GM18502 (cell line): ENCODE measurements around the gene MIPEP.

Experiments used
- ATAC-seq: cut with Tn5 transposase; IDR thresholded peaks from one replicate; pipeline ENCODE4 v1.9.1; 2021; ENCODE audit warnings: mild to moderate bottlenecking; ENCODE audit not compliant: unreplicated experiment, poor library complexity

MIPEP gene

GRCh38 chr13:23695711-23696464 lies 193.3 kb downstream of the MIPEP start:
- ATAC-seq: peak; percentile 75

GRCh38 chr13:23695196-23695595 lies 194.0 kb downstream of the MIPEP start:
- no peak for ATAC-seq

- ATAC-seq: no peak
Observed at GRCh38 chr13:23692816-23693215, 196.4 kb downstream of the MIPEP start.

- ATAC-seq: no peak
Observed at GRCh38 chr13:23690668-23691067, 198.5 kb downstream of the MIPEP start.

- ATAC-seq: no peak
Observed at GRCh38 chr13:23688336-23688735, 200.9 kb downstream of the MIPEP start.

- no peak for ATAC-seq
Observed at GRCh38 chr13:23687614-23688013, 201.6 kb downstream of the MIPEP start.

GRCh38 chr13:23686948-23687347 lies 202.3 kb downstream of the MIPEP start:
- ATAC-seq: no peak

- ATAC-seq: no peak
Observed at GRCh38 chr13:23685416-23685815, 203.8 kb downstream of the MIPEP start.

GRCh38 chr13:23684647-23685046 lies 204.6 kb downstream of the MIPEP start:
- no peak for ATAC-seq

- no peak for ATAC-seq
Observed at GRCh38 chr13:23683084-23683483, 206.1 kb downstream of the MIPEP start.

- no peak for ATAC-seq
Observed at GRCh38 chr13:23680845-23681669, 208.1 kb downstream of the MIPEP start.
